Bronchial epithelial cell (primary cell): ENCODE data around the gene TMC3. TPM values are rescaled to one million over a fixed set of nuclear protein-coding genes. Genes with fewer than 3 reads are reported as not detected.

ENCODE experiments used
- DNase-seq: peaks from one replicate; pipeline ENCODE4 v3.0.0-alpha.2; 2010; ENCODE audit warnings: low read depth
- FAIRE-seq: peaks from 2 replicates; lab custom pipeline; 2011; peaks lifted over from hg19 to GRCh38; lab: Jason Lieb, UNC
- H3K27me3 ChIP-seq: 2 replicates; pipeline ENCODE4 v1.5.1; 2011; ENCODE audit warnings: low read length; ENCODE audit not compliant: control insufficient read depth, insufficient read depth
- H3K36me3 ChIP-seq: 2 replicates; pipeline ENCODE4 v1.5.1; 2011; ENCODE audit warnings: low read length; ENCODE audit not compliant: control insufficient read depth, insufficient read depth
- H3K4me3 ChIP-seq: 2 replicates; pipeline ENCODE4 v1.5.1; 2011; ENCODE audit warnings: mild to moderate bottlenecking, low read depth, low read length, control low read depth
- CTCF ChIP-seq: IDR thresholded peaks from 2 replicates; pipeline ENCODE4 v1.5.1; 2011; ENCODE audit warnings: mild to moderate bottlenecking, moderate library complexity, low read length, control low read depth, inconsistent platforms; ENCODE audit not compliant: insufficient read depth, severe bottlenecking
- total RNA-seq: library from RNA; depleted of rRNA; stranded (reverse); fragments of >200 nt; gene quantifications from 2 replicates; pipeline ENCODE4 v1.2.1, GENCODE V29; 2014

Gene TMC3
- total RNA-seq, 1 donor from 2014 or later = not detected

DNA sequence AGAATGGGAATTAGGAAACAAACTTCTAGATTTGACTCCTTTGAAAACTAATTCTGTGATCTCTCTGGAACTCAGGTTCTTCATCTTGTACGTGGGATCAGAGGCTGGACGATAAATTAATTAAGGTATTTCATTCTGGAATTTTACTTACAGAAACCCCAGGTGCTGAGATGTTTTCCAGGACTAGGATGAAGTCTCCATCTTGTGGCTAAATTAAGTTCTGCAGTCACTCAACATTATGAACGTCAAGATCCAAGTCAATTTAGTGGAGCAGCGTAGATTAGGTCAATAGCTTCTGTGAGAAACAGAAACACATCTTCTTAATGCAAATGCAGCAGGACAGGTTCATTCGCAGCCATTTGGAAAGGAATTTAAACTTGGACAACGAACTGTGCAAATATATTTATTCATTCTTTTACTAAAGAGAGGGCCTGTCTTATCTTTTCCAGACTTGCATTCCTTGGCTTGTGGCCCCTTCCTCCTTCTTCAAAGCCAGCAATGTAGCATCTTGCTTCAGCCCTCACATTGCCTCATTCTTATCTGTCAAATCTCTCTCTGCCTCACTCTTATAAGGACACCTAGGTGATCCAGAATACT lies 26.7 kb upstream of the TMC3 start:
- FAIRE-seq (no peak), DNase-seq (peak; percentile 68)
- no peaks in the 10 kb centered on the region for H3K27me3 ChIP-seq
- no peaks in the 10 kb centered on the region for H3K36me3 ChIP-seq
- no peak overlapping the region for H3K4me3 ChIP-seq
- TF ChIP-seq CTCF = peak; percentile 67

- TF ChIP-seq CTCF = no peak
- Histone ChIP-seq H3K27me3 (no peaks in the 10 kb centered on the region), H3K4me3 (no peak overlapping the region), H3K36me3 (no peaks in the 10 kb centered on the region)
- DNase-seq (peak; percentile 61), FAIRE-seq (no peak)
Observed at GRCh38 chr15:81398910-81399551, 25.0 kb upstream of the TMC3 start.

DNA sequence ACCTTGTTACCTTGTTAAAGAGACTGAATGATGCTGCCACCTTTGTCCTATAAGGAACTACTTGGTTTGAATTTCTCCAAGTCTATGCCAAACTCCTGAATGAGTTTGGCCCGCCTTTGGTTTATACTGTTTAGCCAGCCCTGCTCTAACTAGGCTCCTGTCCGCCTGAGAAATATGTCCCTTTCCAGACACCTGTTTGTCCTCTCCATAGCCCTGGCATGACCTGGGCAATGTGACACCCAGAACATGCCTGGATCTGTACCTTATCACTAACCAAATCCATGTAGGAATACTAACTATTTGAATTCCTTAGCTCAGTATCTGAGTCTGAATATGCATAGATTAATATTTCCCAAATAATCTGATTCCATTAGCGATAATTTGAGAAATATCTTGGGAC lies 24.4 kb upstream of the TMC3 start:
- Histone ChIP-seq H3K36me3 (no peaks in the 10 kb centered on the region), H3K4me3 (no peak overlapping the region), H3K27me3 (no peaks in the 10 kb centered on the region)
- FAIRE-seq (no peak), DNase-seq (no peak)
- no peak for TF ChIP-seq CTCF

GRCh38 chr15:81394603-81395002 lies 20.6 kb upstream of the TMC3 start:
- DNase-seq (peak; percentile 85), FAIRE-seq (no peak)
- no peak for TF ChIP-seq CTCF
- Histone ChIP-seq H3K27me3 (no peaks in the 10 kb centered on the region), H3K4me3 (no peak overlapping the region), H3K36me3 (no peaks in the 10 kb centered on the region)

DNA sequence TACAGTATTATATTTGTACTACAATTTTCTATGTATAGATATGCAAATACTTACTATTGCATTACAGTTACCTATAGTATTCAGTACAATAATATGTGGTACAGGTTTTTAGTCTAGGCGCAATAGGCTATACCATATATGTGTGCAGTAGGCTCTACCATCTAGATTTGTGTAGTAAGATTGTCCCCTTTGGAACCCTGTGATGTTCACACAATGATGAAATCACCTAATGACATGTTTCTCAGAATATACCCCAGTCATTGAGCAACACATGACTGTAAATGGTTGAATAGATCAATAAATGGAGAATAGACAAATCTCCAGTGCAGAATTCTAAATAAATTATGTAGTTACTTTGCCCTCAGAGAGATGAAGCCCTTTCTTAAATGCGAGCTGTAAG lies 17.6 kb upstream of the TMC3 start:
- TF ChIP-seq CTCF = no peak
- Histone ChIP-seq H3K27me3 (no peaks in the 10 kb centered on the region), H3K36me3 (no peaks in the 10 kb centered on the region), H3K4me3 (no peak overlapping the region)
- FAIRE-seq (no peak), DNase-seq (no peak)

- H3K27me3 ChIP-seq = no peaks in the 10 kb centered on the region
- DNase-seq = no peak
- H3K36me3 ChIP-seq = no peaks in the 10 kb centered on the region
- H3K4me3 ChIP-seq = no peak overlapping the region
- no peak for TF ChIP-seq CTCF
- no peak for FAIRE-seq
Observed at GRCh38 chr15:81388436-81388770, 14.4 kb upstream of the TMC3 start.
